GM18868 (cell line): ENCODE data around the gene MRPL19.
"Not testable (repeated sequence)": the region's sequence is repeated elsewhere in the genome, so short reads cannot be mapped to it uniquely, and the experiment has no call there.

ENCODE experiments used
- ATAC-seq: cut with Tn5 transposase; IDR thresholded peaks from one replicate; pipeline ENCODE4 v1.9.1; 2021; ENCODE audit warnings: mild to moderate bottlenecking, moderate library complexity; ENCODE audit not compliant: unreplicated experiment

Gene MRPL19

DNA sequence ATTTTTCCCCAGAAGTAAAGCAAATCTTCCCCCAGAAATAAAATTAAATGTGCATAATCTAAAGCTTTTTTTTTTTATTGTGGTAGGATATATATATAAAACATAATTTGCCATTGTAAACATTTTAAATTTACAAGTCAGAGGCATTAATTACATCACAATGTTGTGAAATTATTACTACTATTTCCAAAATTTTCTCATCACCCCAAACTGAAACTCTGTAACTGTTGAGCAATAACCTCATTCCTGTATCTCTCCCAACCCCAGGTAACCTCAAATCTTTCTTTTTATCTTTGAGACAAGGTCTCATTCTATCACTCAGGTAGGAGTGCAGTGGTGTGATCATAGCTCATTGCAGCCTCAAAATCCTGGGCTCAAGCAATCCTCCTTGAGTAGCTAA lies 11.2 kb downstream of the MRPL19 start:
- ATAC-seq, result no peak

GRCh38 chr2:75666911-75667310 lies 20.3 kb downstream of the MRPL19 start:
- ATAC-seq, result no peak

DNA sequence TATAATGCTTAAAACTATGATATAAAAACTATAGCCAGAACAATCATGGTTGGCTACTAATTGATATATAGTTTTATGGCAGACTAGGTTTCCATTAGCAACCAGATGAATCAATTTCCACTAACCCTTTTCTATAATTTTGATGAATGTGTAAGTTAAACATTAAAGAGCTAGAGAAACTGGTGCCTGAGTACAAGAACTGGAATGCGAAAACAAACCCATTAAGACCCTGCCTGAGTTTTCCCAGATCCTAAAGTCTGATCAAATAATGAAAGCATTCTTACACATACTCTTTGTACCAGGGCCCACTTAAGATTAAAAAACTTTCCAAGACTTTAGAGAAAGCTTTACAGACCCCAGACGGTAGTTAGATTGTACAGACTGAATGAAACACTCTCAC lies 21.3 kb downstream of the MRPL19 start:
- ATAC-seq, result no peak

DNA sequence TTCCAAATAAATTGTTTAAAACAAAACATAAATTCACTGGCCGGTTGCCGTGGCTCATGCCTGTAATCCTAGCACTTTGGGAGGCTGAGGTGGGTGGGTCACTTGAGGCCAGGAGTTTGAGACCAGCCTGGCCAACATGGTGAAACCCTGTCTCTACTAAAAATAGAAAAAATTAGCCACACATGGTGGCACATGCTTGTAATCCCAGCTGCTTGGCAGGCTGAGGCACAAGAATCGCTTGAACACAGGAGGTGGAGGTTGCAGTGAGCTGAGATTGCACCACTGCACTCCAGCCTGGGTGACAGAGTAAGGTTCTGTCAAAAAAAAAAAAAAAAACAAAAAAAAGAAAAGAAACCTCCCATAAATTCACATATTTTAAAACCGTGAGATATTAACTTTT lies 28.8 kb downstream of the MRPL19 start:
- not testable (repeated sequence) for ATAC-seq

DNA sequence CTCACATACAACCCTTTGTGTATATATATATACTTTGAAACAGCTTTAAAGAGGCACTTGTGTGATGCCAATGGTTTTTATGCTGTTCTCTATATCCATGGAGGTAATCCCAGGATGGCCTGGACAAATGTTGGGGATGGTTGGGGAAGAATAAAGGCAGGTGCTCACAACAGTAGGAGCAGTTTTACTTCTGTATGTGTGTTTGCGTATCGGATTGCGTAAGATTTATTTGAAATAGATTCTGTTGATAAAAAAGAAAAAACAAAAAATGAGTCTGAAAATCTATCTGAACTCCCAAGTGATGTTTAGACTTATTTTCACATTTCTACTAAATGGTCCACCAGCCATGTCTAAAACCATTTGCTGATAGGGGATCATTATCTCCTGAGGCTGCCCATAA lies 29.3 kb downstream of the MRPL19 start:
- ATAC-seq, result no peak

- ATAC-seq, result no peak
Measured at GRCh38 chr2:75676464-75676863, 29.9 kb downstream of the MRPL19 start.

DNA sequence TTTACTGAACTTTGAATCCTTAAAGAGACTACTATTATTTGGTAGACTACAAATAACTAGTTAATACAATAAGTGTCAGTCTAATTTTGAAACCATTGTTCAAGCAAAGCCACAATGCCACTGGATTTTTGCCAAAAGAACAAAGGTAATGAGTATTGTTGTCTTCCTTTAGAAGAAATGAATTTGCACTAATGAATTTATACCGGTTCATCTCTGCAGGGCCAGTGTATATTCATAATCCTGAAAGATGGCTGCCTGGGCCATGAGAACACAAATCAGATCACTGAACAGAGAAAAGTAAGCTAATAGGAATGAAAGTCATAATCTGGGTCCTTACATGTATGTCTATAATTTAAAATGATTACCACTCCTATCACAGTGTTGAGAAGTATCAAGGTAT lies 33.0 kb downstream of the MRPL19 start:
- no peak for ATAC-seq

DNA sequence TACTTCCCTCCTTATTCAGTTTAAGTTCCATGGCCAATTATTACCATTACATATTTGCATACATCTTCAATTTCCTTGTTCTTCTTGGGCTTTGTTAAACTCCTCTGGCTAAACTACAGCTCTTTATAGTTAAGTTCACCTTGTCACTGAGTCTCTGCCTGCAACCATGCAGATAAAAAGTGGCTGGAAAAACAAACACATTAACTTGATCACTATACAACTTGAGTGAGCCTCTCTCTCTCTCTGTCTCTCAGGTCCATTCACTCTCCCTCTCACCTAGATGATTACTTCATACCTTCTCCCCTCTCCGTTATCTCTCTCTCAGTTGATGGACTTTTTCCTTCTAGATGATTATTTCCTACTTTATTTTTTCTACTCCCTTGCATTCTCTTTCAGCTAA lies 33.8 kb downstream of the MRPL19 start:
- no peak for ATAC-seq

DNA sequence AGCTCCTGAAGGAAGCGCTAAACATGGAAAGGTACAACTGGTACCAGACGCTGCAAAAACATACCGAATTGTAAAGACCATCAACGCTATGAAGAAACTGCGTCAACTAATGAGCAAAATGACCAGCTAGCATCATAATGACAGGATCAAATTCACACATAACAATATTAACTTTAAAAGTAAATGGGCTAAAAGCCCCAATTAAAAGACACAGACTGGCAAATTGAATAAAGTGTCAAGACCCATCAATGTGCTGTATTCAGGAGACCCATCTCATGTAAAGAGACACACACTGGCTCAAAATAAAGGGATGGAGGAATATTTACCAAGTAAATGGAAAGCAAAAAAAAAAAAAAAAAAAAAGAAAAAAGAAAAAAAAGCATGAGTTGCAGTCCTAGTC lies 36.8 kb downstream of the MRPL19 start:
- ATAC-seq, result not testable (repeated sequence)

DNA sequence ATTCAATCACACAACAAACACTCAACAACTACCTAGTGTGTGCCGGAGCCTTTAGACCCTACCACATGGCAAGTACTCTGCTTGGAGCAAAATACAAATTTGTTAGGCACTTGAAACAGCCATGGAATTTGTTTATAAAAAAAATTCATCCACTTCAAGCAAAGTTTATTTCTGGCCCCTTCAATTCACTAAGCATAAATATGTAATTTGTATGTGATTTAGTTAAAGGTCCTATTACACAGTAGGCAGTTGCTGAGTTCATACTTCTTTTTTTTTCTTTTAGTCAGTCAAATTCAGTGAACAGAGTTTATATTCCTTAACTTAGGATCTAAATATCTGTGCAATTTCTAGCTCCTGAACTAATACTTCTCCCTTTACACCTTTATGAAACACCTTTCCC lies 41.6 kb downstream of the MRPL19 start:
- ATAC-seq, result no peak

DNA sequence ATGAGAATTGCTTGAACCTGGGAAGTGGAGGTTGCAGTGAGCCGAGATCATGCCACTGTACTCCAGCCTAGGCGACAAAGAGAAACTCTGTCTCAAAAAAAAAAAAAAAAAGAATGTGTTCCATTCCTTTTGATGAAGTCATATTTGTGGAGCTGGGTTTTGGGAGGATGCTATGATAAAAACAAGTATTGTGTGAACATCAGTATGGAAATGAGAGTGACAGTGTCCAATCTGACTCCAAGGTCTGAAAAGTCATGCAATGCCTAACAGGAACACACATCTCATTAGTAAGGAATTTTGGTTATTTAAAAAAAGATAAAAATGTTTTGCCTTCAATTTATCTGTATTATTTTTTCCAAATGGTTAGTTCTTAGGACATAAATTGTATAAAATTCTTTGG lies 52.3 kb downstream of the MRPL19 start:
- ATAC-seq, result no peak

GRCh38 chr2:75702593-75702992 lies 56.0 kb downstream of the MRPL19 start:
- no peak for ATAC-seq

DNA sequence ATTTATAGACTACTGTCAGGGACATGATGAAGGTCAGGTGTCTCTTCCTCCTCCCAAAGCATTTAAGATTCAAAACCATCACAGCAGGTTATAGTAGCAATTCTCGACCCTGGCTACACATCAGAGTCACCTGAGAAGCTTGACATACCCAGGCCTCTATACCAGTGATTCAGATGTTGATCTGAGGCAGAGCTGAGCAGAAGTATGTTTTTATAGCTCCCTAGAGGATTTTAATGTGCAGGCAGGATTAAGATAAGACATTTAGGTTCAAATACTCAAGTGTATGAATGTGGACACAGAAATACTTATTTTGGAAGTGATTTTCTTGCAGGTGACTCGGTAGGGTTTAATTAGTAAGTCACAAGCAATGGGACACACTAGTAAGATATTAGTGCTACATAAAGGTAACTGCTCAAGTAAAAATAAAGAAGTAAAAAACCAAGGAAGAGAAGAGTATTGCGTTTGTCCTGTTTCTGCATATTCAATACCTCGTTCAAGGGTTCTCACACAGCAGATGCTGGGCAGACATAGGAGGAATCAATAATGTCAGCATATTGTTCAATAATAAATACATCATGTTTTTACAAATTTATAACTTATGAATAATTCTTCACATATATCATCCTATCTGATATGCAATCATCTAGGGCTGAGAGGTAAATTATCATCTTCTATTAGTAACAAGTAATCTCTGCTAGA lies 57.2 kb downstream of the MRPL19 start:
- ATAC-seq, result no peak

DNA sequence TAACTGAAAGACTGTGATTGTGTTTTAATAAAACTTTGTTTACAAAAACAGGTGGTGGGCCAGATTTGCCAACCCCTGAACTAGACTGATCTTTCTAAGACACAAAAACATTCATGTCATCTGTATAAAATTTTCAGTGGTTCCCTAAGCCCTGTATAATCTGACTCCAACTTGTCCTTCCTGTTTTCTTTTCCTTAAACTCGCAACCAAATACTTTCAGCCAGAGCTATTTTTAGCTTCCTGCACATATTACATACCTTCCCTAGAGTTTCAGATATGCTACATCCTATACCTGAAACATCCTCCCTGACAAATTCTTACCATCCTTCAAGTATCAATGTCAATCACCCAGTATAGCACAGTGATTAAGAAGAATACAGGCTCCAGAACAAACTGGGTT lies 59.3 kb downstream of the MRPL19 start:
- no peak for ATAC-seq

GRCh38 chr2:75707901-75708300 lies 61.3 kb downstream of the MRPL19 start:
- no peak for ATAC-seq

- ATAC-seq, result no peak
Measured at GRCh38 chr2:75709297-75709696, 62.7 kb downstream of the MRPL19 start.

DNA sequence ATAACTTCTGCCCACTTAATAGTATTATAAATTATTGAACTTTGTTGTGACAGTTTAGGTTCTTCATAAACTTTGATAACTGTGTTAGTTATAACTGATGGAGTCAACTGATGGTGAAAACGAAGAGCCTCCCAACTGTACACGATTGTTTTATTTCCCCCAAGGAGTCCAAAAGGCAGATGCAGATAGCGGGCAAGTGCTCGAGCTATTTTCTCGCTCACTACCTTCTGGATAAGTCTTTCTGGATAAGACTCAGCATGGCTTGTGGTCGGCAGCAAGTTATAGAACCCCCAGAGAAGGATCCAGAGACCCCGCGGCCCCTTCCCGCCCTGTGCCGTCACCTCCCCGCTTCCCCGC lies 63.6 kb downstream of the MRPL19 start:
- ATAC-seq, result peak; percentile 26

DNA sequence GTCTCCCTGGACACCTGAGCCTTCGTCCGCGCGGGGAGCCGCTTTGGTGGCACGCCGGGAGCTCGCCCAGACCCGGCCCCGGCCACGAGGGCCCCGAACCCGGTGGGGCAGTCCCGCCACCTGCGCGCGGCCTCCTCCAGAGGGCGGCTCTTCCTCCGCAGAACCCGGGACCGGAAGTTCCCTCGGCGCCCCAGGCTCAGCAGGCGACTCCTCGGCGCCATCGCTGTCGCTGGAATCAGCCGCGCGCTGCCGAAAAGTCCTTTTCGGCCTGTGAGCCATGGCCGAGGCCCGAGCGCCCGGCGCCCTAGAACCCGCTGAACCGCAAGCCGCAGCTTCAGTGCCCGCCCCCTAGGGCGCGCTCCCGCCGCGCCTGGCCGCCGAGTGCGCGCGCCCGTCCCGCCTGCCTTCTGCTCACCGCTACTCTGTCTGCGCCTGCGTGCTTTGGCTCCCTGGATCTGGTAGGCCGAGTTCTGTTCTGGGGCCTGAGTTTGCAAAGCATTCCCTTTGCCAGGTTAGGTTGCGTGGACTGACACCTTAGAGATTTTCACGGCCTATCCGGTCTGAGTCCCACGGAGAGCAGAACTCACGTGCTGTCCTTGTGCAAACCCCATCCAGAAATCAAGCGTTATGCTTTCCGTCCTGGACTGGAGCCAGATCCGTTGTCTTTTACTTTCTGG lies 64.1 kb downstream of the MRPL19 start, which contains the start of gene GCFC2:
GCFC2 (minus strand) TSS at position 339 of the 677 bp plus-strand sequence; CDS start at position 279, 60 bp downstream.
- peak; percentile 91 for ATAC-seq

DNA sequence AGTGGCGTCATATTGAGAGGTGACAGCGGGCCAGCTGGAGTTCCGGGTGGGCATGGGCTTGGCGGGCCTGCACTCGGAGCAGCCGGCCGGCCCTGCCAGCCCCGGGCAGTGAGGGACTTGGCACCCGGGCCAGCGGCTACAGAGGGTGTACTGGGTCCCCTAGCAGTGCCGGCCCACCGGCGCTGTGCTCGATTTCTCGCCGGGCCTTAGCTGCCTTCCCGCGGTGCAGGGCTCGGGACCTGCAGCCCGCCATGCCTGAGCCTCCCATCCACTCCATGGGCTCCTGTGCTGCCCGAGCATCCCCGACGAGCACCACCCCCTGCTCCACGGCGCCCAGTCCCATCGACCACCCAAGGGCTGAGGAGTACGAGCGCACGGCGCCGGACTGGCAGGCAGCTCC lies 65.0 kb downstream of the MRPL19 start:
- ATAC-seq, result not testable (repeated sequence)

- no peak for ATAC-seq
Measured at GRCh38 chr2:75716406-75716805, 69.8 kb downstream of the MRPL19 start.

- ATAC-seq, result no peak
Measured at GRCh38 chr2:75719616-75720015, 73.0 kb downstream of the MRPL19 start.

DNA sequence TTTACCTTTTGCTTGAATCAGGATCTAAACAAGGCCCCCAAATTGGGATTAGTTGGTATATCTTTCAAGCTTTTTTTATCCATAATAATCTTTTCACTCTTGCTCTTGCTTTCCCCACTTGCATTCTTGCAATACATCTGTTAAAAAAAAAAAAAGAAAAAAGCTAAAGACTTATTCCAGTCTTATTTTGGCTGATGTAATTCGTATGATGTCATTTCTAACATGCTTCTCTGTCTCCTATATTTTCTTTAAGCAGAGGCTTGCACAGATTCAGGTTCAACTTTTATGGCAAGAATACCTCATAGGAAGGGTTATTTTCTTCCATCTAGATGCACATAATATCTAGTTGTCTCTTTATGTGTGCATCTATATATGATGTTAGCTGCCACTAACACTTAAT lies 73.9 kb downstream of the MRPL19 start:
- no peak for ATAC-seq

GRCh38 chr2:75722687-75723086 lies 76.1 kb downstream of the MRPL19 start:
- ATAC-seq, result no peak
